ENCODE measurements around the gene NPBWR2.

The NPBWR2 gene

GRCh38 chr20:64106981-64107735 lies at the start of gene NPBWR2:
Gene NPBWR2 (minus strand): TSS chr20:64107565. CDS start chr20:64106831, 734 bp downstream.
- Histone ChIP-seq H3K9ac (ENCODE audit: low read length) (no peak within 1 kb of the TSS), H3K36me3 (ENCODE audit: control insufficient read depth, insufficient read depth, low read length, severe bottlenecking) (no peaks in the 10 kb centered on the region), H3K27me3 (replicated peaks; ENCODE audit: control insufficient read depth, insufficient read depth, low read length) (peaks cover 56% of the 10 kb centered on the region), H3K4me1 (ENCODE audit: control insufficient read depth, insufficient read depth, low read length) (no peaks in the 10 kb centered on the region), H3K4me3 (ENCODE audit: low read length) (no peak within 1 kb of the TSS), H3K9me3 (ENCODE audit: control insufficient read depth, low read length) (no peaks in the 10 kb centered on the region)
- DNase-seq (ENCODE audit: low read depth), result no peak

- H3K9ac ChIP-seq (ENCODE audit: low read length), result no peak overlapping the region
- no peaks in the 10 kb centered on the region for H3K9me3 ChIP-seq (ENCODE audit: control insufficient read depth, low read length)
- H3K4me3 ChIP-seq (ENCODE audit: low read length), result no peak overlapping the region
- H3K27me3 ChIP-seq (replicated peaks; ENCODE audit: control insufficient read depth, insufficient read depth, low read length), result peaks cover 73% of the 10 kb centered on the region
- DNase-seq (ENCODE audit: low read depth), result no peak
- no peaks in the 10 kb centered on the region for H3K36me3 ChIP-seq (ENCODE audit: control insufficient read depth, insufficient read depth, low read length, severe bottlenecking)
- no peaks in the 10 kb centered on the region for H3K4me1 ChIP-seq (ENCODE audit: control insufficient read depth, insufficient read depth, low read length)
These were observed 48.9 kb upstream of the NPBWR2 start for GRCh38 chr20:64156136-64156885.

- no peaks in the 10 kb centered on the region for H3K36me3 ChIP-seq (ENCODE audit: control insufficient read depth, insufficient read depth, low read length, severe bottlenecking)
- H3K9me3 ChIP-seq (ENCODE audit: control insufficient read depth, low read length), result no peaks in the 10 kb centered on the region
- no peak for DNase-seq (ENCODE audit: low read depth)
- no peak overlapping the region for H3K4me3 ChIP-seq (ENCODE audit: low read length)
- no peak overlapping the region for H3K9ac ChIP-seq (ENCODE audit: low read length)
- H3K27me3 ChIP-seq (replicated peaks; ENCODE audit: control insufficient read depth, insufficient read depth, low read length), result peaks cover 71% of the 10 kb centered on the region
- H3K4me1 ChIP-seq (ENCODE audit: control insufficient read depth, insufficient read depth, low read length), result no peaks in the 10 kb centered on the region
These were observed 48.1 kb upstream of the NPBWR2 start for GRCh38 chr20:64155258-64156135.

- DNase-seq (ENCODE audit: low read depth), result no peak
- Histone ChIP-seq H3K4me1 (ENCODE audit: control insufficient read depth, insufficient read depth, low read length) (no peaks in the 10 kb centered on the region), H3K4me3 (ENCODE audit: low read length) (no peak overlapping the region), H3K36me3 (ENCODE audit: control insufficient read depth, insufficient read depth, low read length, severe bottlenecking) (no peaks in the 10 kb centered on the region), H3K27me3 (replicated peaks; ENCODE audit: control insufficient read depth, insufficient read depth, low read length) (peaks cover 63% of the 10 kb centered on the region), H3K9me3 (ENCODE audit: control insufficient read depth, low read length) (no peaks in the 10 kb centered on the region), H3K9ac (ENCODE audit: low read length) (no peak overlapping the region)
These were observed 47.4 kb upstream of the NPBWR2 start for GRCh38 chr20:64154590-64155257.

GRCh38 chr20:64153861-64154589 lies 46.7 kb upstream of the NPBWR2 start:
- no peaks in the 10 kb centered on the region for H3K9me3 ChIP-seq (ENCODE audit: control insufficient read depth, low read length)
- no peaks in the 10 kb centered on the region for H3K36me3 ChIP-seq (ENCODE audit: control insufficient read depth, insufficient read depth, low read length, severe bottlenecking)
- H3K9ac ChIP-seq (ENCODE audit: low read length), result no peak overlapping the region
- peaks cover 58% of the 10 kb centered on the region for H3K27me3 ChIP-seq (replicated peaks; ENCODE audit: control insufficient read depth, insufficient read depth, low read length)
- H3K4me1 ChIP-seq (ENCODE audit: control insufficient read depth, insufficient read depth, low read length), result no peaks in the 10 kb centered on the region
- DNase-seq (ENCODE audit: low read depth), result no peak
- no peak overlapping the region for H3K4me3 ChIP-seq (ENCODE audit: low read length)

GRCh38 chr20:64153410-64153809 lies 46.0 kb upstream of the NPBWR2 start:
- Histone ChIP-seq H3K9ac (ENCODE audit: low read length) (no peak overlapping the region), H3K36me3 (ENCODE audit: control insufficient read depth, insufficient read depth, low read length, severe bottlenecking) (no peaks in the 10 kb centered on the region), H3K4me1 (ENCODE audit: control insufficient read depth, insufficient read depth, low read length) (no peaks in the 10 kb centered on the region), H3K9me3 (ENCODE audit: control insufficient read depth, low read length) (no peaks in the 10 kb centered on the region), H3K4me3 (ENCODE audit: low read length) (no peak overlapping the region), H3K27me3 (replicated peaks; ENCODE audit: control insufficient read depth, insufficient read depth, low read length) (peaks cover 63% of the 10 kb centered on the region)
- no peak for DNase-seq (ENCODE audit: low read depth)

GRCh38 chr20:64152906-64153305 lies 45.5 kb upstream of the NPBWR2 start:
- peaks cover 68% of the 10 kb centered on the region for H3K27me3 ChIP-seq (replicated peaks; ENCODE audit: control insufficient read depth, insufficient read depth, low read length)
- DNase-seq (ENCODE audit: low read depth), result no peak
- no peak overlapping the region for H3K9ac ChIP-seq (ENCODE audit: low read length)
- H3K9me3 ChIP-seq (ENCODE audit: control insufficient read depth, low read length), result no peaks in the 10 kb centered on the region
- H3K4me3 ChIP-seq (ENCODE audit: low read length), result no peak overlapping the region
- H3K4me1 ChIP-seq (ENCODE audit: control insufficient read depth, insufficient read depth, low read length), result no peaks in the 10 kb centered on the region
- H3K36me3 ChIP-seq (ENCODE audit: control insufficient read depth, insufficient read depth, low read length, severe bottlenecking), result no peaks in the 10 kb centered on the region

GRCh38 chr20:64151633-64152530 lies 44.5 kb upstream of the NPBWR2 start:
- H3K9ac ChIP-seq (ENCODE audit: low read length), result no peak overlapping the region
- no peaks in the 10 kb centered on the region for H3K36me3 ChIP-seq (ENCODE audit: control insufficient read depth, insufficient read depth, low read length, severe bottlenecking)
- DNase-seq (ENCODE audit: low read depth), result no peak
- H3K4me3 ChIP-seq (ENCODE audit: low read length), result no peak overlapping the region
- H3K9me3 ChIP-seq (ENCODE audit: control insufficient read depth, low read length), result no peaks in the 10 kb centered on the region
- H3K27me3 ChIP-seq (replicated peaks; ENCODE audit: control insufficient read depth, insufficient read depth, low read length), result peaks cover 67% of the 10 kb centered on the region
- H3K4me1 ChIP-seq (ENCODE audit: control insufficient read depth, insufficient read depth, low read length), result no peaks in the 10 kb centered on the region

- no peak overlapping the region for H3K4me3 ChIP-seq (ENCODE audit: low read length)
- no peaks in the 10 kb centered on the region for H3K36me3 ChIP-seq (ENCODE audit: control insufficient read depth, insufficient read depth, low read length, severe bottlenecking)
- DNase-seq (ENCODE audit: low read depth), result no peak
- no peak overlapping the region for H3K9ac ChIP-seq (ENCODE audit: low read length)
- no peaks in the 10 kb centered on the region for H3K4me1 ChIP-seq (ENCODE audit: control insufficient read depth, insufficient read depth, low read length)
- H3K27me3 ChIP-seq (replicated peaks; ENCODE audit: control insufficient read depth, insufficient read depth, low read length), result peaks cover 58% of the 10 kb centered on the region
- H3K9me3 ChIP-seq (ENCODE audit: control insufficient read depth, low read length), result no peaks in the 10 kb centered on the region
These were observed 43.6 kb upstream of the NPBWR2 start for GRCh38 chr20:64150756-64151632.

All from adipocyte (in vitro differentiated cells).